Measurements from ENCODE around the gene AGL. TPM values are rescaled to one million over a fixed set of nuclear protein-coding genes. Genes with fewer than 3 reads are reported as not detected.

AGL gene
- polyA plus RNA-seq, 3 donors = 1.2 to 3.9 (median 1.3) TPM

- Histone ChIP-seq H3K9ac (ENCODE audit: insufficient read depth, low read length, poor library complexity, severe bottlenecking) (peak overlapping the region; percentile 81), H3K27ac (ENCODE audit: low read depth in 1 of 2, low read length in 2 of 2) (peak overlapping the region in 1 of 2 donors; percentile 81), H2AFZ (ENCODE audit: insufficient read depth, low read depth, low read length, poor library complexity, severe bottlenecking) (peak overlapping the region; percentile 97), H3K36me3 (replicated peaks in 1 of 2; ENCODE audit: control insufficient read depth in 1 of 2, insufficient read depth in 2 of 2, low read length in 2 of 2) (peaks cover 0 to 10% of the 10 kb centered on the region in 2 donors), H3K4me2 (replicated peaks; ENCODE audit: extremely low read depth, low read length, poor library complexity, severe bottlenecking) (peak overlapping the region; percentile 96), H3K27me3 (ENCODE audit: control insufficient read depth in 2 of 2, insufficient read depth in 2 of 2, low read length in 2 of 2) (no peaks in the 10 kb centered on the region), H3K4me1 (ENCODE audit: control insufficient read depth in 1 of 2, insufficient read depth in 2 of 2, low read length in 2 of 2) (peaks cover 11 to 15% of the 10 kb centered on the region in 2 donors), H4K20me1 (ENCODE audit: insufficient read depth, low read length) (no peaks in the 10 kb centered on the region), H3K4me3 (replicated peaks in 1 of 3; ENCODE audit: low read depth in 2 of 3, low read length in 3 of 3) (peak overlapping the region; percentile 67 to 97 (median 83)), H3K9me3 (replicated peaks in 1 of 2; ENCODE audit: control insufficient read depth in 1 of 2, insufficient read depth in 1 of 2, low read length in 2 of 2) (no peaks in the 10 kb centered on the region), H3K79me2 (ENCODE audit: insufficient read depth, low read length) (no peaks in the 10 kb centered on the region)
- H3K27me3 Mint-ChIP-seq (ENCODE audit: low read depth in 3 of 3) = peaks cover 0 to 3% (median 1%) of the 10 kb centered on the region in 3 donors
- DNase-seq = no peak
- intact Hi-C loops (cut with micrococcal nuclease) = no loop called here
- H3K4me1 Mint-ChIP-seq = peaks cover 19% of the 10 kb centered on the region
- H3K27ac Mint-ChIP-seq = peak overlapping the region in 6 of 7 donors; percentile 24 to 71 (median 56)
- H3K36me3 Mint-ChIP-seq = peaks cover 13 to 17% of the 10 kb centered on the region in 2 donors
- WGBS (ENCODE audit: insufficient coverage) = 81% methylated on average over 6 of the region's 6 CpGs
- TF ChIP-seq, protein P1, sequence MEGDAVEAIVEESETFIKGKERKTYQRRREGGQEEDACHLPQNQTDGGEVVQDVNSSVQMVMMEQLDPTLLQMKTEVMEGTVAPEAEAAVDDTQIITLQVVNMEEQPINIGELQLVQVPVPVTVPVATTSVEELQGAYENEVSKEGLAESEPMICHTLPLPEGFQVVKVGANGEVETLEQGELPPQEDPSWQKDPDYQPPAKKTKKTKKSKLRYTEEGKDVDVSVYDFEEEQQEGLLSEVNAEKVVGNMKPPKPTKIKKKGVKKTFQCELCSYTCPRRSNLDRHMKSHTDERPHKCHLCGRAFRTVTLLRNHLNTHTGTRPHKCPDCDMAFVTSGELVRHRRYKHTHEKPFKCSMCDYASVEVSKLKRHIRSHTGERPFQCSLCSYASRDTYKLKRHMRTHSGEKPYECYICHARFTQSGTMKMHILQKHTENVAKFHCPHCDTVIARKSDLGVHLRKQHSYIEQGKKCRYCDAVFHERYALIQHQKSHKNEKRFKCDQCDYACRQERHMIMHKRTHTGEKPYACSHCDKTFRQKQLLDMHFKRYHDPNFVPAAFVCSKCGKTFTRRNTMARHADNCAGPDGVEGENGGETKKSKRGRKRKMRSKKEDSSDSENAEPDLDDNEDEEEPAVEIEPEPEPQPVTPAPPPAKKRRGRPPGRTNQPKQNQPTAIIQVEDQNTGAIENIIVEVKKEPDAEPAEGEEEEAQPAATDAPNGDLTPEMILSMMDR (IDR thresholded peaks at IDR 0.05) = no peak
- H3K9me3 Mint-ChIP-seq = peaks cover 0 to 6% (median 0%) of the 10 kb centered on the region in 7 donors
- H3K4me3 Mint-ChIP-seq = peak overlapping the region; percentile 98 to 99
Measured at GRCh38 chr1:99849413-99849743, 783 bp upstream of the AGL start.

DNA sequence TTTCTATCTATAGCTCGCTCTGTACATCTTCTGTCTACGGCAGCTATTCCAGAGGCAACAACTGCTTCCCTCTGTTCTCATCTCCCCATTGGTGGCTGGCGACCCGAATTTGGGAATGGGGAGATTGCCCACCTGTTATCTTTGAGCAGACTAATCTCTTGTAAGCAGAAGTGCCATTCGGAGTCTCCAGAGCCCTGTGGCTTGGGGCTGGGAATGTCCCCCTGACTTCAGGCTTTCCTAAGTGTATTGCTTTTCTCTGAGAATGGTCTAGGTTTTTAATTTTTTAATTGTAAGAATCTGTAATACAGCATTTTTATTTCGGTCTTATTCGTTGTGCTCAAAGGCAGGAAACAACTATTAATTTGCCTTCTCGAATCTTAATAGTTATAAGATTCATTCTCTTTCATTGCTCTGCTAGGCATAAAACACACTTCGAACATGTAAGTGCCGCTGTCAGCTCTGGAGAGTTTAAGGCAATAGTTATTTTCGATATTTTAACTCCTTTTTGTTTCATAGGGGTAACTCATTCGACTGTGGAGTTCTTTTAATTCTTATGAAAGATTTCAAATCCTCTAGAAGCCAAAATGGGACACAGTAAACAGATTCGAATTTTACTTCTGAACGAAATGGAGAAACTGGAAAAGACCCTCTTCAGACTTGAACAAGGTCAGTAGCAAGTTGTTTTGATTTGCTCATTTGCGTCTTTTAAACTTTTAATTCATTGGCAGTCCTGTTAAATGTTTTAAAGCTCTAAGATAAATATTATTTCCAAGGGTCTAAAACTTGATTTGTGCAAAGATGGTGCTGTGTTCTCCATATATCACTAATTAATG is 514 bp downstream of the AGL start:
- Histone ChIP-seq H2AFZ (ENCODE audit: insufficient read depth, low read depth, low read length, poor library complexity, severe bottlenecking) (peak overlapping the region; percentile 97), H3K9me3 (replicated peaks in 1 of 2; ENCODE audit: control insufficient read depth in 1 of 2, insufficient read depth in 1 of 2, low read length in 2 of 2) (no peaks in the 10 kb centered on the region), H3K36me3 (replicated peaks in 1 of 2; ENCODE audit: control insufficient read depth in 1 of 2, insufficient read depth in 2 of 2, low read length in 2 of 2) (peaks cover 0 to 10% of the 10 kb centered on the region in 2 donors), H3K79me2 (ENCODE audit: insufficient read depth, low read length) (no peaks in the 10 kb centered on the region), H3K4me2 (replicated peaks; ENCODE audit: extremely low read depth, low read length, poor library complexity, severe bottlenecking) (peak overlapping the region; percentile 96), H3K27me3 (ENCODE audit: control insufficient read depth in 2 of 2, insufficient read depth in 2 of 2, low read length in 2 of 2) (no peaks in the 10 kb centered on the region), H3K9ac (ENCODE audit: insufficient read depth, low read length, poor library complexity, severe bottlenecking) (peak overlapping the region; percentile 81), H3K27ac (ENCODE audit: low read depth in 1 of 2, low read length in 2 of 2) (peak overlapping the region in 1 of 2 donors; percentile 81), H3K4me1 (ENCODE audit: control insufficient read depth in 1 of 2, insufficient read depth in 2 of 2, low read length in 2 of 2) (peaks cover 11 to 15% of the 10 kb centered on the region in 2 donors), H3K4me3 (replicated peaks in 1 of 3; ENCODE audit: low read depth in 2 of 3, low read length in 3 of 3) (peak overlapping the region; percentile 67 to 97 (median 83)), H4K20me1 (ENCODE audit: insufficient read depth, low read length) (no peaks in the 10 kb centered on the region)
- H3K9me3 Mint-ChIP-seq = peaks cover 0 to 10% (median 2%) of the 10 kb centered on the region in 7 donors
- H3K4me3 Mint-ChIP-seq = peak overlapping the region; percentile 98 to 99
- H3K36me3 Mint-ChIP-seq = peaks cover 21 to 24% of the 10 kb centered on the region in 2 donors
- H3K27ac Mint-ChIP-seq = peak overlapping the region in 5 of 7 donors; percentile 58 to 85 (median 82)
- 0% methylated on average over 3 of the region's 15 CpGs for WGBS (ENCODE audit: insufficient coverage)
- intact Hi-C loops (cut with micrococcal nuclease) = no loop called here
- H3K27me3 Mint-ChIP-seq (ENCODE audit: low read depth in 3 of 3) = peaks cover 1 to 3% (median 1%) of the 10 kb centered on the region in 3 donors
- H3K4me1 Mint-ChIP-seq = peaks cover 19% of the 10 kb centered on the region
- DNase-seq = peak in 2 of 3 donors; percentile 2 to 18
- TF ChIP-seq, protein P1 (IDR thresholded peaks at IDR 0.05) = no peak

Measured in CD14-positive monocyte (primary cell).